Measurements from ENCODE around the gene SPO11. TPM values are rescaled to one million over a fixed set of nuclear protein-coding genes. Genes with fewer than 3 reads are reported as not detected.

The SPO11 gene
- total RNA-seq, 1 donor from 2014 or later: not detected

GRCh38 chr20:57309544-57310115 is 20.0 kb upstream of the SPO11 start:
- DNase-seq (ENCODE audit: extremely low read depth, low read depth, low spot score): no peak

- no peak for DNase-seq (ENCODE audit: extremely low read depth, low read depth, low spot score)
Observed at GRCh38 chr20:57310821-57311514, 18.6 kb upstream of the SPO11 start.

DNA sequence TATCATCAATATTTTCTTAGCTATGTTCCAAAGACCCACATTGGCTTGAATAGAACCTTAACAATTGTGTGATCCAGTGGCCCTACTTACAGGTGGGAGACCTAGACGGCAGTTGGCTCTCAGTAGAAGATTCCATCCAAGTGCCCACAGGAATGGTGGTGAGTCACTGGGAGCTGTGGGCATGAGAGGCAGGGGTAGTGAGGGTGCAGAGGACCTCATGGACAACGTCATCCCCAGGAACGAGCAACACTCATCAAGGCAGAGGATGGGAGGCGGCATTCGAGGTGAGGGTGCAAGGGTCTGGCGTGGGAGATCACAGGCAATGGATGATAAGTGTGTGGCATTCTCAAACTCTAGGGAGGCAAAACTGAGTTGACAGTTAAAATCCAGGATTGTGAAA is 17.5 kb upstream of the SPO11 start:
- DNase-seq (ENCODE audit: extremely low read depth, low read depth, low spot score): no peak

- DNase-seq (ENCODE audit: extremely low read depth, low read depth, low spot score): no peak
Observed at GRCh38 chr20:57313230-57313629, 16.4 kb upstream of the SPO11 start.

GRCh38 chr20:57313951-57314350 is 15.7 kb upstream of the SPO11 start:
- DNase-seq (ENCODE audit: extremely low read depth, low read depth, low spot score): no peak

- no peak for DNase-seq (ENCODE audit: extremely low read depth, low read depth, low spot score)
Observed at GRCh38 chr20:57315083-57315975, 14.3 kb upstream of the SPO11 start.

- DNase-seq (ENCODE audit: extremely low read depth, low read depth, low spot score): no peak
Observed at GRCh38 chr20:57315976-57316480, 13.6 kb upstream of the SPO11 start.

- no peak for DNase-seq (ENCODE audit: extremely low read depth, low read depth, low spot score)
Observed at GRCh38 chr20:57316795-57317201, 12.8 kb upstream of the SPO11 start.

GRCh38 chr20:57317316-57317788 is 12.3 kb upstream of the SPO11 start:
- no peak for DNase-seq (ENCODE audit: extremely low read depth, low read depth, low spot score)

DNA sequence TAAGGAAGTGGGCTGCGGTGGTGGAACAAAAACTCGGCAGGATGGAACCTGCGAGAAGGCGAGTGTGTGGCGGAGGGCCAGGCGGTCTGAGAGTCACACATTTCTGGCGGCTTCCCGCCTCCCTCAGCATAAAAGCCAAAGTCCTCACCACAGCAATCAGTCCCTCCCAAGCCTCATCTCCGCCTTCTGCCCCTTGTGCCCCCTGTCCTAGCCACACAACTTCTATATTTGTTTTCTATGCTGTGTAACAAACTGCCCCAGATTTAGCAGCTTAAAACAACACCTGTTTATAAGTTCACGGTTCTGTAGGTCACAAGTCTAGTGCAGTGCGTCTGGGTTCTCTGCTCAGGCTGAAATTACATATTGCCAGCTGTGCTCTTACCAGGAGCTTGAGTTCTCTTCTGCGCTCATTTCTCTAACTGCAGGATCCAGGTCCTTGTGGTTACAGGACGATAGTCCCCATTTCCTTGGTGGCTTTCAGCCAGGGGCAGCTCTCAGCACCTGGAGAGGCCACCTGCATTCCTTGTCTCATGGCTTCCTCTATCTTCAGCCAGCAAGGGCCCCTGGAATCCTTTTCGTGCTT is 11.7 kb upstream of the SPO11 start:
- DNase-seq (ENCODE audit: extremely low read depth, low read depth, low spot score): no peak

- DNase-seq (ENCODE audit: extremely low read depth, low read depth, low spot score): no peak
Observed at GRCh38 chr20:57319584-57319983, 10.0 kb upstream of the SPO11 start.

DNA sequence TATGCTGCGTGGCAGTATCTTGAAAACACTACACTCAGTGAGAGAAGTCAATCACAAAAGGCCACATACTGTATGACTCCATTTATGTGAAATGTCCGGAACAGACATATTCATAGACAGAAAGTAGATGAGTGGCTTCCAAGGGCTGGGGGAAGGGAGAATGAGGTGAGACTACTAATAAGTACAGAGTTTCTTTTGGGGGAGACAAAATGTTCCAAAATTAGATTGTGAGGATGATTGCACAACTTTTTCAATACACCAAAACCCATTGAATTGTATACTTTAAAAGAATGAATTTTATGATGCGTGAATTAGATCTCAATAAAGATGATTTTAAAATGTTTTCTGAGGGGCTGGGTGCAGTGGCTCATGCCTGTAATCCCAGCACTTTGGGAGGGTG is 9.2 kb upstream of the SPO11 start:
- DNase-seq (ENCODE audit: extremely low read depth, low read depth, low spot score): no peak

GRCh38 chr20:57321142-57321541 is 8.5 kb upstream of the SPO11 start:
- no peak for DNase-seq (ENCODE audit: extremely low read depth, low read depth, low spot score)

GRCh38 chr20:57322476-57322875 is 7.1 kb upstream of the SPO11 start:
- no peak for DNase-seq (ENCODE audit: extremely low read depth, low read depth, low spot score)

DNA sequence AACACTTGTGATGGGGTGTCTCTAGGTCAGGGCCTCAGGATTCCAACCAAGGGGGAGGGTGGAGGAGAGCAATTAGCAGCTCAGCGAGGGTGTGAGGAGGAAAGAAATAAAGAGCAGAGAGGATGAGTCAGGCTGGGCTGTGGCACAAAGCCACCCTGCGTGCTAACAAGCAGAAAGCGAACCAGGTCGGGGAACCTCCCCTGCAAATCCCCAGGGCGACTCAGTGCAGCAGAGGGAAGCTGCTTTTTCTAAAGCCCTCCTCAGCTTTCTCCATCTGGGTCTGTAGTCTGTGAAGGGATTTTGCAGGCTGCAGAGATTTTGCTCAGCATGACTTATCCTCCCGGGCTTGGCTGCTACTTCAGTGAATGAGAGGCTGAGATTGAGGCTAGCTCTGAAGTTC is 6.6 kb upstream of the SPO11 start:
- DNase-seq (ENCODE audit: extremely low read depth, low read depth, low spot score): no peak

DNA sequence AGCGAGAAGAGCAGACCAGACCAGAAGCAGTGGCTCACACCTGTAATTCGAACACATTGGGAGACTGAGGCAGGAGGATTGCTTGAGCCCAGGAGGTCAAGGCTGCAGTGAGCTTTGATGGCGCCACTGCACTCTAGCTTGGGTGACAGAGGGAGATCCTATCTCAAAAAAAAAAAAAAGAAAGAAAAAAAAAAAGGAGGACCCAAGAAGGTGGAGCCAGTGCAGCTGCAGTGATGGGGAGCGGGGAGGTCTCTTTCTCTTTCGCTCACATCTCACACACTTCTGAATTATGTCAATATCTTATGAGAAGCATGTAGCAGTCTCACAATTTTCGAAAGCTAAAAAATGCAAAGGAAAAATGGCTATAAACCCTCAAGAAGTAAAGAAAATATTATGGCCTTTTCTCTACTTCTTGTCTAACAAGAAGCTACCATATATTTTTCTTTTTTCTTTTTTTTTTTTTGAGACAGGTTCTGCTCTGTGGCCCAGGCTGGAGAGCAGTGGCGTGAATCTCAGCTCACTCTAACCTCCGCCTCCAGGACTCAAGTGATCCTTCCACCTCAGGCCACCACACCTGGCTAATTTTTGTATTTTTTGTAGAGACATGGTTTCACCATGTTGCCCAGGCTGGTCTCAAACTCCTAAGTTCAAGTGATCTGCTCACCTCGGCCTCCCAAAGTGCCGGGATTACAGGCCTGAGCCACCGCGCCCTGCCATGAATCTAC is 3.8 kb upstream of the SPO11 start:
- DNase-seq (ENCODE audit: extremely low read depth, low read depth, low spot score): no peak

GRCh38 chr20:57326667-57327455 is 2.7 kb upstream of the SPO11 start:
- DNase-seq (ENCODE audit: extremely low read depth, low read depth, low spot score): no peak

GRCh38 chr20:57327820-57328219 is 1.8 kb upstream of the SPO11 start:
- DNase-seq (ENCODE audit: extremely low read depth, low read depth, low spot score): no peak

- no peak for DNase-seq (ENCODE audit: extremely low read depth, low read depth, low spot score)
Observed at GRCh38 chr20:57330998-57331397, 1.4 kb downstream of the SPO11 start.
